ENCODE measurements around the gene ZDHHC14.
"Not testable (repeated sequence)": the region's sequence is repeated elsewhere in the genome, so short reads cannot be mapped to it uniquely, and the experiment has no call there.

ZDHHC14 gene

GRCh38 chr6:157584036-157584435 is 203.0 kb downstream of the ZDHHC14 start:
- no peak for DNase-seq

- DNase-seq: no peak
Observed at GRCh38 chr6:157585274-157586087, 204.5 kb downstream of the ZDHHC14 start.

- no peak for DNase-seq
Observed at GRCh38 chr6:157586088-157586414, 205.1 kb downstream of the ZDHHC14 start.

- no peak for DNase-seq
Observed at GRCh38 chr6:157586476-157587126, 205.6 kb downstream of the ZDHHC14 start.

- no peak for DNase-seq
Observed at GRCh38 chr6:157587127-157587926, 206.3 kb downstream of the ZDHHC14 start.

GRCh38 chr6:157590654-157591053 is 209.7 kb downstream of the ZDHHC14 start:
- not testable (repeated sequence) for DNase-seq

GRCh38 chr6:157592541-157592940 is 211.6 kb downstream of the ZDHHC14 start:
- DNase-seq: no peak

GRCh38 chr6:157592980-157593379 is 212.0 kb downstream of the ZDHHC14 start:
- no peak for DNase-seq

GRCh38 chr6:157593596-157593995 is 212.6 kb downstream of the ZDHHC14 start:
- no peak for DNase-seq

GRCh38 chr6:157594292-157594691 is 213.3 kb downstream of the ZDHHC14 start:
- DNase-seq: no peak

- no peak for DNase-seq
Observed at GRCh38 chr6:157595768-157596167, 214.8 kb downstream of the ZDHHC14 start.

GRCh38 chr6:157596461-157596860 is 215.5 kb downstream of the ZDHHC14 start:
- no peak for DNase-seq

- no peak for DNase-seq
Observed at GRCh38 chr6:157596886-157597285, 215.9 kb downstream of the ZDHHC14 start.

- peak; percentile 16 for DNase-seq
Observed at GRCh38 chr6:157597461-157598312, 216.7 kb downstream of the ZDHHC14 start.

- DNase-seq: no peak
Observed at GRCh38 chr6:157599191-157599590, 218.2 kb downstream of the ZDHHC14 start.

GRCh38 chr6:157600807-157601206 is 219.8 kb downstream of the ZDHHC14 start:
- DNase-seq: no peak

GRCh38 chr6:157602521-157603295 is 221.7 kb downstream of the ZDHHC14 start:
- DNase-seq: no peak

GRCh38 chr6:157603314-157603940 is 222.4 kb downstream of the ZDHHC14 start:
- DNase-seq: no peak

GRCh38 chr6:157603971-157604370 is 223.0 kb downstream of the ZDHHC14 start:
- no peak for DNase-seq

- DNase-seq: no peak
Observed at GRCh38 chr6:157604816-157605215, 223.8 kb downstream of the ZDHHC14 start.

- no peak for DNase-seq
Observed at GRCh38 chr6:157605484-157605883, 224.5 kb downstream of the ZDHHC14 start.
